ENCODE results near the gene TRAPPC5. TPM values are rescaled to one million over a fixed set of nuclear protein-coding genes. Genes with fewer than 3 reads are reported as not detected.

TRAPPC5 gene
- total RNA-seq, 4 donors from 2014 or later: 59.9 to 114 (median 72.2) TPM

DNA sequence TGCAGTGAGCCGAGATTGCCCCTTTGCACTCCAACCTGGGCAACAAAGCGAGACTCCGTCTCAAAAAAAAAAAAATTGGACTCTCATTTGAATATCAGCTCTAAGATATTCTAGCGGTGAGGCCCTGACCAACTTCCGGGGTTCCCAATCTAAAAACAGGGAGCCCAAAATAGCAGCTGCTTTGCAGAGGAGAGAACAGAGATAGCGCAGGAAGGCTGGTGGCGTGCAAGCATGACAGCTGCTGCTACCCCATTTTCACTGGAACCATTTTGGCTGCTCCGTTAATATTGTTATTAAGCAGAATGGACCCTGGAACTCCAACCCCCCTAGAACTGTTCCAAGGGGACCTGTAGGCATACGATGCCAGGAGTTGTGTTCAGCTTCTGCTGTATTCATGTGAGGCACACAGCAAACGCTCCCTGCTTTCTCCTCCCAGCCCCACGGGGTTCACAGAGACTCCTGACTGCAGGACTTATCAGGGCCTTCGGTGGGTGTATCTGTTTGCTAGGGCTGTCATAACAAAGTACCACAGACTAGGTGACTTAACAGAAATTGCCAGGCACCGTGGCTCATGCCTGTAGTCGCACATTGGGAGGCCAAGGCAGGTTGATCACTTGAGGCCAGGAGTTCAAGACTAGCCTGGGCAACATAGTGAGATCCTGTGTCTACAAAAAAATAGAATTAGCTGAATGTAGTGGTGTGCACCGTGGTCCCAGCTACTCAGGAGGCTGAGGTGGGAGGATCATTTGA lies 32.2 kb upstream of the TRAPPC5 start:
- TF ChIP-seq, protein P1, sequence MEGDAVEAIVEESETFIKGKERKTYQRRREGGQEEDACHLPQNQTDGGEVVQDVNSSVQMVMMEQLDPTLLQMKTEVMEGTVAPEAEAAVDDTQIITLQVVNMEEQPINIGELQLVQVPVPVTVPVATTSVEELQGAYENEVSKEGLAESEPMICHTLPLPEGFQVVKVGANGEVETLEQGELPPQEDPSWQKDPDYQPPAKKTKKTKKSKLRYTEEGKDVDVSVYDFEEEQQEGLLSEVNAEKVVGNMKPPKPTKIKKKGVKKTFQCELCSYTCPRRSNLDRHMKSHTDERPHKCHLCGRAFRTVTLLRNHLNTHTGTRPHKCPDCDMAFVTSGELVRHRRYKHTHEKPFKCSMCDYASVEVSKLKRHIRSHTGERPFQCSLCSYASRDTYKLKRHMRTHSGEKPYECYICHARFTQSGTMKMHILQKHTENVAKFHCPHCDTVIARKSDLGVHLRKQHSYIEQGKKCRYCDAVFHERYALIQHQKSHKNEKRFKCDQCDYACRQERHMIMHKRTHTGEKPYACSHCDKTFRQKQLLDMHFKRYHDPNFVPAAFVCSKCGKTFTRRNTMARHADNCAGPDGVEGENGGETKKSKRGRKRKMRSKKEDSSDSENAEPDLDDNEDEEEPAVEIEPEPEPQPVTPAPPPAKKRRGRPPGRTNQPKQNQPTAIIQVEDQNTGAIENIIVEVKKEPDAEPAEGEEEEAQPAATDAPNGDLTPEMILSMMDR (IDR thresholded peaks at IDR 0.05; ENCODE audit: low read depth): no peak

DNA sequence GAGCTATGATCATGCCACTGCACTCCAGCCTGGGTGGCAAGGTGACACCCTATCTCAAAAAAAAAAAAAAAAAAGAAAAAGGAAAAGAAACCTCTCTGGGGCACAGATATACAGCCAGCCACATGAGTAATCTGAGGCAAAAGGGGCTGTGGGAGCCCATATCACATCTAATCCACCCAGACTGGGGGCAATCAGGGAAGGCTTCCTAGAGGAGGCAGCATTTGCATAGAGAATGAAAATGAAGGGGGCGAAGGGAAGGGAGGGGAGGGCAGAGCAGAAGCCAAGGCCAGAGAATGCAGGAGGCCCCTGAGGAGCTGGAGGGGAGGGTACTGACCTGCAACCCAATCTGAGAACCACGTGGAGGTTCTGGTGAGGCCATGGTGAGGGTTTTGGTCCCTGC lies 30.5 kb upstream of the TRAPPC5 start:
- TF ChIP-seq, protein P1 (IDR thresholded peaks at IDR 0.05; ENCODE audit: low read depth): no peak

DNA sequence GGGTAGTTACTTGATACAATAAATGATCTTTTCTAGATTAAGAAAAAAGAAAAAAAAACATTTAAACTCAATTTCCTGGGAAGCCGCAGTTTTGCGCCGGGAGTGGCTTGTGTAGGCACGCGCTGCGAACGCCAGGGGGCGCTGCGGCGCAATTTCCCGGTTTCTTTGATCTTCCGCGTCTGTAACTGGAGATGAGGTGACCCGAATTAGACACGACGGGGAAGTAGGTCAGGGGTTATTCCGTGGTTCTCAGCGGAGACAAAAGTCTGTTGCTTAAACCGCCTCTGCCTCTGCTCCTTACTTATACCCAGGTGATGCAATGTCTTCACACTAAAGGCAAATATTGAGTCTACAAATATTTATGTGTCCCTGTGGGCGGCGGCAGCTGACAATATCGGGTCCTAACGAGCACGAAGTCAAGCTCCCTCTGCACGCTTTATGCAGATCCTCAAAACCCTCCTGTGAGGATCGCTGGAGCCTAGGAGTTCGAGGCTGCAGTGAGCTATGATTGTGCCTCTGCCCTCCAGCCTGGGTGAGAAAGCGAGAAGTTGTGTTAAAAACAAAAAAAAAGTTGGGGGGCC lies 28.5 kb upstream of the TRAPPC5 start:
- TF ChIP-seq, protein P1 (IDR thresholded peaks at IDR 0.05; ENCODE audit: low read depth): no peak

DNA sequence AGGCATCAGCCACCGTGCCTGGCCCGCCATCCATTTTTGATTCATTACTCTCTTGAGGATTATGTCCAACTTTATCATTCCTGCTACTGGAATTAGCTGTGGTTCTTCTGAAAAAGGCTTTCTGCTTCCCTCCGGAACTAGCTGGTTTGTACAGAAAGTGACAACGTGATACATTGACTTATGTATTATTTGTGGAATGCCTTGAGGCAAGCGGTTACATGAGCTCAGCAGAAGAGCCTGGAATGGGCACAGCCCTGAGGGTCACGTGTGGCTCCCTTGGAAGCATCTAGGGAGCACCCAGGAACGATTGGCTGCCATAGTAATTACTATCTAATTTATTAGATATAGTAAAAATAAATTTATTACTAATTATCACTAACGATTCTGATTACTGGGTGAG lies 26.2 kb upstream of the TRAPPC5 start:
- TF ChIP-seq, protein P1 (IDR thresholded peaks at IDR 0.05; ENCODE audit: low read depth): no peak

DNA sequence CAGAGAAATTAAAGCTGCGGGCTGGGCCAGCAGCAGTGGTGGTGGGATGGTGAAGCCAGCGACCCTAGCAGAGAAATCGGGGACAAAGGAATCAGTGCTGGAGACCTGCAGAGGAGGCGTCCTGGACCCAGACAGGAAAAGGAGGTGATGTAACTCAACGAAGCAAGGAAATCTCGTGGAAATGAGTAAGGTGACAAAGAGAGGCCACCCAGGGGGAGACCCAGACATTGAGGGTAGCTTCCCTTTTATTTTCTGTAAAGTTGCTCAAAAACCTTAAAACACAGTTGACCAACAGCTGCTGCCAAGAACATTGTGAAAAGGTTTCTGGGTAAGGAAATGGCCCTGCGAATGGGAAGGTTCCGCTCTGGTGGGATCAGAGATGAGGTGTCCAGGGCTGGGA lies 25.1 kb upstream of the TRAPPC5 start:
- TF ChIP-seq, protein P1 (IDR thresholded peaks at IDR 0.05; ENCODE audit: low read depth): no peak

DNA sequence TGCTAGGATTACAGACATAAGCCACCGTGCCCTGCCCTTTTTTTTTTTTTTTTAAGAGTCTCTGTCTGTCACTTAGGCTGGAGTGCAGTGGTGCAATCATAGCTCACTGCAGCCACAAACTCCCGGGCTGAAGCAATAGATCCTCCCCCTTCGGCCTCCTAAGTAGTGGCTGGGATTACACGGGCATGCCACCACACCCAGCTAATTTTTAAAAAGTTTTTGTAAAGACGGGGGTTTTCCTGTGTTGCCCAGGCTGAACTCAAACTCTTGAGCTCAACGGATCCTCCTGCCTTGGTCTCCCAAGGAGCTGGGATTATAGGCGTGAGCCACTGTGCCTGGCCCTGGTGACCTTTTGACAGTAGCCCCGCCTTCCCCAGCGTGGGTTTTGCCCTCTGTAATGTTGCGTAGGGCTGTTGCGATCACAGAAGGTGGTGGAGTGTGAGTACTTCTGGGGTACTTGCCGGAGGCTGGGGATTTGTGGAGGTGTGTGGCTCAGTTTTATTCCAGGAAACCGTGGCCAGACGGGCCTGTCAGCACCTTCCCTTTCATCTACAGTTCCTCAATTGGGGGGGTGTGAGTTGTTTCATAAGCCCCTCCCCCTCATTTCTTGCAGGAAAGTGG lies 23.4 kb upstream of the TRAPPC5 start:
- TF ChIP-seq, protein P1 (IDR thresholded peaks at IDR 0.05; ENCODE audit: low read depth): no peak

DNA sequence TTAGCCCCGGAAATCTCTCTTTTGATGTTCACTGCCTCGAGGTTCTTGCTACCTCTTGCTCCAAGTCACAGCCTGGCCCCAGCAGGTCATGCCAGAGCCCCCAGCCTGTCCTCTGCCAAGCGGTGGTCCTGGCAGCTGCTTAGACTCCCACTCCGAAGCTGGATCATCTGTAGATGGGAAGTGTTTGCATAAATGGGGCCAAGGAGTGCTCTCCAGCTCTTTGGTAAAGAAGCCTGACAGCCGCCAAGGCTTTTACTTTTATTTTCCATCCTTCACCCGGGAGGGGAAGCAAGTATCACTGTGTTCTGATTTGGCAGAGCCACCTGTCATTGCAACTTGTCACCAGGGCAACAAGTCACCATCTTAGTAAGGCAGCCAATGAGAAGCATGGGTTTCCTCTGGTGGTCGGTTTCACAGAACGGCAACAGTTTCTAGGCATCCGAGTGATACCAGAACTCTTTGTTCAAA lies 22.4 kb upstream of the TRAPPC5 start:
- TF ChIP-seq, protein P1 (IDR thresholded peaks at IDR 0.05; ENCODE audit: low read depth): no peak

Data from subcutaneous adipose tissue (tissue), 4 donors.